Kidney tubule cell (primary cell): ENCODE results near the gene SELENOF.
A peak's percentile ranks its signal among the peaks of the same experiment; 100 is the strongest.

Experiments used
- DNase-seq: peaks from one replicate; pipeline ENCODE4 v3.0.0-alpha.2; 2018; ENCODE audit warnings: low spot score

The SELENOF gene

GRCh38 chr1:86913896-86914600, at the start of gene SELENOF:
SELENOF (minus strand) TSS chr1:86914126; CDS start chr1:86914111, 15 bp downstream.
- DNase-seq = peak; percentile 100

DNA sequence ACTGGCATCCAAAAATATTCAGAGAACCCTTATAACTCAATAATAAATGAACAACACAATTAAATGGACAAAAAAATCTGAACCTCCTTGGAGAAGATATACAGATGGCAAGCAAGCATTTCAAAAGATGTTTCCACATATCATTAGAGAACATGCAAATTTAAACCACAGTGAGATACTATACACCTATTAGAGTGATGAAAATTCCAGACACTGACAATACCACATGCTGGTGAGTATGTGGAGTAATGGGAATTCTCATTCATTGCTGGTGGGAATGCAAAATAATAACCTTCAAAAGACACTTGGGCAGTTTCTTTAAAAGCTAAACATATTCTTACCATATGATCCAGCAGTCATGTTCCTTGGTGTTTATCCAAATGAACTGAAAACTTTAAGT, 46.6 kb upstream of the SELENOF start:
- no peak for DNase-seq

DNA sequence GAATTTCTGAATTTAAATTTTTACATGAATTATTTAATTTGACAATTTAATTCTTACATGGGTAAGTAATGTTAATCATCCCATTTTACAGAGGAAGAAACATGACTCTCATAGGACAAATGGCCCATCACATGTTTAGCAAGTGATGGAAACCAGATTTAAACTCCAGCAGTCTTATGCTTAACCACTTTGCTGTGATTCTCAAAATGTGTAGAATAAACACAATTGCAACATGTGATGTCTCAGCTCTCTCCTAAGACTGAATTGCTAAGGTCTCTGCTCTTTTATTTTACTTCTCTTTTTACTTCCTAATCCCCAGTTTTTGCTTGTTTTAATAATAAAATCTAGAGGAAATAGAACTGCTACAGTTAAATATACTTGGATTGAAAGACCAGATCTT, 43.3 kb upstream of the SELENOF start:
- DNase-seq = no peak

- no peak for DNase-seq
Measured at GRCh38 chr1:86956221-86956620, 42.3 kb upstream of the SELENOF start.

- DNase-seq = no peak
Measured at GRCh38 chr1:86955678-86956077, 41.8 kb upstream of the SELENOF start.

DNA sequence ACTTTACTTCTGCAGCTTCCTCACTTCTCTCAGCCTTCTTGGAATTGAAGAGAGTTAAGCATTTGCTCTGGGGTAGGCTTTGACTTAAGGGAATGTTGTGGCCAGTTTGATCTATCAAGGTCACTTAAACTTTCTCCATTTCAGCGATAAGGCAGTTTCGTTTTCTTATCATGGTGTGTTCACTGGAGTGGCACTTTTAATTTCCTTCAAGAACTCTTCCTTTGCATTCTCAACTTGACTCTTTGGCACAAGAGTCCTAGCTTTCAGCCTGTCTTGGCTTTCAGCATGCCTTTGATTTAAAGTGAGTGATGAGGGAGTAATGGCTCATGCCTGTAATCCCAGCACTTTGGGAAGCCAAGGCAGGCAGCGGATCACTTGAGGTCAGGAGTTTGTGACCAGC, 39.2 kb upstream of the SELENOF start:
- no peak for DNase-seq

GRCh38 chr1:86951430-86951829, 37.5 kb upstream of the SELENOF start:
- DNase-seq = no peak

- no peak for DNase-seq
Measured at GRCh38 chr1:86950712-86951419, 36.9 kb upstream of the SELENOF start.

GRCh38 chr1:86948212-86948611, 34.3 kb upstream of the SELENOF start:
- no peak for DNase-seq

GRCh38 chr1:86942743-86943142, 28.8 kb upstream of the SELENOF start:
- DNase-seq = no peak

- DNase-seq = no peak
Measured at GRCh38 chr1:86942042-86942441, 28.1 kb upstream of the SELENOF start.

DNA sequence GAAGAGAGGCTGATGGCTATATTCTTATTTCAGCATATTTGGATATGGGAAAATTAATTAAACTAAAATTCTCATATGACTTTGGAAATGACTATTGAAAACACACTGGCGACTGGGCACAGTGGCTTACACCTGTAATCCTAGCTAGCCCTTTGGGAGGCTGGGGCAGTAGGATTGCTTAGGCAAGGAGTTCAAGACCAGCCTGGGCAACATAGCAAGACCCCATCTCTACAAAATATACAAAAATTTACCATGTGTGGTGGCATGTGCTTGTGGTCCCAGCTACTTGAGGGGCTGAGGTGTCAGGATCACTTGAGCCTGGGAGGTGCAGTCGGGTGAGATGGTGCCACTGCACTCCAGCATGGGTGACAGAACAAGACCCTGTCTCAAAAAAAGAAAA, 26.7 kb upstream of the SELENOF start:
- DNase-seq = no peak

DNA sequence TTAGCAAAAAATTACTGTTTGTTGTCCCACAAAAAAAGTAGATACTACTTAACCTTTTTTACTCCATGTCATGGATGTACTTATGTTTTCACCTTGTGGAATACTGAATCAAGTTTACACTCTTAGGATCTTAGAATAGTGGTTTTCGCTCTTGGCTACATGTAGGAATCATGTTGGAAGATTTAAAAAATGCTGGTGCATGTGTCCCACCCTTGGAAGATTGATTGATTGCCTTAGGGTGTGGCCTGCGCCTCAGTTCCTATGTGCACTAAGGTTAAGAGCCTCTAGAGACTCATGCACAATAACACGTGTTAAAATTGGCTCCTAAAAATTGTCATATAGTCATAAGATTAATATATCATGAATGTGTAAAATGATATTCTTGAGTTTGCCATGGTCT, 25.5 kb upstream of the SELENOF start:
- no peak for DNase-seq

DNA sequence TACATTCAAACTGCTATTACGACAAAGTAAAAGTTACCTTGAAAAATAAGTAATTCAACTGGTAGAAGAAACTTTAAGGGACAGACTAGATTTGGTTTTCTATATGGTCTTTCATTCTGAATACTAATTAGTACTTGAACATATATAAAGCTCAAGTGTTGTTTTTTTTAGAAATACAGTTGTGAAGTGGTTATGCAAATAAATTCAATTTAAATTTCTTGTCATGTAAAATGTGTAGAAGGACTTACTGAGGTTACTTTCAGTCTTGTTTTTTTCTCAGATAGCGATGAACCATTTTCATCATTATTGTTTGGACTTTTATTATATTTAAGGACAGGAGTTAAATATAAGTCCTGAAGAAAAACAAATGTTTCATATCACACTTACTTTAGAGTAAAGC, 24.9 kb upstream of the SELENOF start:
- no peak for DNase-seq

- DNase-seq = peak; percentile 62
Measured at GRCh38 chr1:86938450-86938849, 24.5 kb upstream of the SELENOF start.

DNA sequence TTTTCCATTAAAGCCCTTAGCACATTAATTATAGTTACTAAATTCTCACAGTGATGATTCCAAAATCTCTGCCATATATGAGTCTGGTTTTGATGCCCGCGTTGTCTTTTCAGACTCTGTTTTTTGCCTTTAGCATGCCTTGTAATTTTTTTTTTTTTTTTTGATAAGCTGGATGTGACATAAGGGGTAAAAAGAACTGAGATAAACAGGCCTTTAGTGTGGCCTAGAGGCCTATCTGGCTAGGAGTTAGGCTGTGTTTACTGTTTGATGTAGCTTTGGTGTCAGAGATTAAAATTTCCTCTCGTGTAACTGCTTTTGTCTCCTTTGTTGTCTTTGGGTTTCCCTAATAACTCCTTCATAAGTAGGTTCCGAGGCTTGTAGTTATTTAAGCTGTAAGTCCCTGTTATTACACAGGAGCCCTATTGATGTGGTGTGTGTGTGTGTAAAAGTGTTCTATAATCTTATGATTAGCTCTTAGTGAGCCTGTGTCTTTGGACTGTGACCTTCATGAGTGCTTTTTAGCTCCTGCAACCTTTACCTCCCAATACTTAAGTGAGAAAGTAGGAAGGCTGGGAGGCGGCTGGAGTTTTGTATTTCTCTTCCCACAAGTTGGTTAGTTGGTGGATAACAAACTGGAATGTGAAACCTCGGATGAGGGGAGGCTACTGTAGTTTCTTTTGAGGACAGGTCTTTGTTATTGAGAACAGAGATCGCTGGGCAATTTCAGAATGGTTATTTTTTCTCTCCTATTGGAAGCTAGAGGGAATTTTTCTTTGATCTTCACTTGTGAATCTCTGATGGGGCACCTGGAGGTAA, 19.8 kb upstream of the SELENOF start:
- no peak for DNase-seq

DNA sequence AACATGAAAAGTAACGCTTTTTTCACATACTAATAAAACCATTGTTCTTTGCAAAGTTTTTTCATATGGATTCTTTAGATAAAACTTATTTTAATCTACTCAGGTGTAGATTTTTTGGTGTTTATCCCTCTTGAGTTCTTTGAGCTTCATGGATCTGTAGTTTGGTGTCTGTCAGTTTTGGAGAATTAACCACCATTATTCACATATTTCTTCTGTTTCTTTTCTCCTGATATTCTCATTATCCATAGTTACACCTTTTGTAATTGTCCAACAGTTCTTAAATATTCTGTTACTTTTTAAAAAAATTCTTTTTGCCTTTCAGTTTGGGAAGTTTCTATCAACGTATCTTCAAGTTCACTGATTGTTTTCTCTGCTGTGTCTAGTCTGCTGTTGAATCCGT, 19.1 kb upstream of the SELENOF start:
- no peak for DNase-seq

- no peak for DNase-seq
Measured at GRCh38 chr1:86928819-86929218, 14.9 kb upstream of the SELENOF start.

- DNase-seq = no peak
Measured at GRCh38 chr1:86926883-86927282, 13.0 kb upstream of the SELENOF start.

GRCh38 chr1:86925742-86926141, 11.8 kb upstream of the SELENOF start:
- DNase-seq = no peak

- no peak for DNase-seq
Measured at GRCh38 chr1:86924324-86924960, 10.5 kb upstream of the SELENOF start.

- DNase-seq = no peak
Measured at GRCh38 chr1:86922445-86922844, 8.5 kb upstream of the SELENOF start.
